SK-MEL-5 (cell line): Measurements from ENCODE around the gene SLC49A3. TPM values are rescaled to one million over a fixed set of nuclear protein-coding genes. Genes with fewer than 3 reads are reported as not detected.
"Not testable (repeated sequence)": the region's sequence is repeated elsewhere in the genome, so short reads cannot be mapped to it uniquely, and the experiment has no call there.

Experiments used
- DNase-seq: peaks from one replicate; pipeline ENCODE4 v3.0.0-alpha.2; 2016; ENCODE audit warnings: low read depth, low spot score
- in situ Hi-C: cut with HindIII; loops from 2 replicates; pipeline ENCODE4 v1.10.0; 2016; ENCODE audit warnings: low sequenced_read_pairs, high pct_unique_total_duplicates, low pct_unique_long_range_greater_than_20kb
- total RNA-seq: library from RNA; depleted of rRNA; stranded (reverse); fragments of >200 nt; shearing (Covaris generic); gene quantifications from 2 replicates; pipeline ENCODE4 v1.2.3, GENCODE V29; 2014

Gene SLC49A3
- total RNA-seq, 1 experiment from 2014 or later: not detected

- DNase-seq: no peak
- in situ Hi-C loops: no loop called here
Measured at GRCh38 chr4:707929-708630, 19.1 kb upstream of the SLC49A3 start.

DNA sequence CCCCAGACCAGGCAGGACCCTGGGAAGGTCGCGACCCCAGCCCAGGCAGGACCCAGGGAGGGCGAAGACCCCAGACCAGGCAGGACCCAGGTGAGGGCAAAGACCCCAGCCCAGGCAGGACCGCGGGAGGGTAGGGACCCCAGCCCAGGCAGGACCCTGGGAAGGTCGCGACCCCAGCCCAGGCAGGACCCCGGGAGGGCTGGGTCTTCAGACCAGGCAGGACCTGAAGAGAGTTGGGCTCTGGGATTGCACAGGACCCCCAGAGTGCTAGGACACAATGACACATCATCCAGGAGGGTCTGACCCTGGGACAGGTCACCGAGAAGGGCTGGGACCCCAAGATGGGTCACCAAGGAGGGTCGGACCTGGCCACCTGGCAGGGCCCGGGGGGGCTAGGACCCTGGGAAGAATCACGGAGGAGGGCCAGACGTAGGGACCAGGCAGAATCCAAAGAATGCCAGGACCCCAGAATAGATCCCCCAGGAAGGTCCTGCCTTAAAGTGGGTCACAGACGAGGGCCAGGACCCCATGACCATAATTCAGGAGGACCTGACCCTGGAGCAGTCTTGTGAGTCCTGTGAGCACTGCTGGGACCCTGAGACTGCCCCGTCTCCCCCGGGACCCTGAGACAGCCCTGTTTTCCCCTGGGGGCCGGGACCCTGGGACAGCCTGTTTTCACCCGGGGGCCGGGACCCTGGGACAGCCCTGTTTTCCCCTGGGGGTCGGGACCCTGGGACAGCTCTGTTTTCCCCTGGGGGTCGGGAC, 18.1 kb upstream of the SLC49A3 start:
- no peak for DNase-seq
- in situ Hi-C loops: no loop called here

DNA sequence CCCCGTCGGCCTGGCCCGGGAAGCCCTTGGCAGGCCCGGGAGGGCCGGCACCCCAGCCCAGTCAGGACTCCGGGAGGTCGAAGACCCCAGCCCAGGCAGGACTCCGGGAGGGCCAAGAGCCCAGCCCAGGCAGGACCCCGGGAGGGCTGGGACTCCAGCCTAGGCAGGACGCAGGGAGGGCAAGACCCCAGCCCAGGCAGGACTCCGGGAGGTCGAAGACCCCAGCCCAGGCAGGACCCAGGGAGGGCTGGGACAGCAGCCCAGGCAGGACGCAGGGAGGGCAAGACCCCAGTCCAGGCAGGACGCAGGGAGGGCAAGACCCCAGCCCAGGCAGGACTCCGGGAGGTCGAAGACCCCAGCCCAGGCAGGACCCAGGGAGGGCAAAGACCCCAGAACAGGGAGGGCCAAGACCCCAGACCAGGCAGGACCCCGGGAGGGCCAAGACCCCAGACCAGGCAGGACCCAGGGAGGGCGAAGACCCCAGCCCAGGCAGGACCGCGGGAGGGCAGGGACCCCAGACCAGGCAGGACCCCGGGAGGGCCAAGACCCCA, 17.2 kb upstream of the SLC49A3 start:
- in situ Hi-C loops, DNase-seq: not testable (repeated sequence)

DNA sequence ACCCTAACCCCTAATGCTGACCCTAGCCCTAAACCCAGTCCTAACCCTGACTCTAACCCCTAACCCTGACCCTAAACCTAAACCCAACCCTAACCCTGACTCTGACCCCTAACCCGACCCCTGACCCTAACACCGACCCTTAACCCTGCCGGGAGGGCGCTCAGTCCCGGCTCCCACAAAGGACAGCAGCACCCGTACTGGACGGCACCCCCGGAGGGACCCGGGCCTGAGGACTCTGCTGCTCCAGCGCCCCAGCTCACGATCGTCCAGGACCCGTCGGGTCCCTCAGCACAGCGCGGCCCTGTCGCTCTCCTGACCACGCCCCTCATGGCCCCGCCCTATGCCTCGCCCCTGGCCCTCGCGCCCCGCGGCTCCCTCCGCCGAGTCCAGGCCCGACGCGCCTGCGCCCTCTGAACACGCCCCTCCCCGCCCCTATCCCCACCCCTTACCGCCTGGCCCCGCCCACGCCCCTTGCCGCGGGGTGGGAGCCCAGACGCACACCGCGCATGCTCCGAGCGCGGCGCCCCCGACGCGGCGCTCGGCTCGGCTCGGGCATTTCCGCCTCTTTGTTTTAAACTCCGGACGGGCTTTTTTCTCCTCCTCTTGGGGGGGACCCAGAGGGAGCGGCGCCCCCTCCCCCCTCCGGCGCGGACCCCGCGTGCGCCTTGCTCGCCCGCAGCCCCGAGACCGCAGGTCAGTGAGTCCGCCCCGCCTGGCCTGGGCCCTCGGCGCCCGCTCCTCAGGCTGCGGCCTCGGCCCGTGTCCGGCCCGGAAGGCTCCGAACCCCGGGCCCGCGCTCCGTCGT, 16.5 kb upstream of the SLC49A3 start, which contains the start of gene PCGF3:
PCGF3 (plus strand) TSS at position 555 of the 805 bp plus-strand sequence. CDS start 27,849 bp downstream, outside the sequence.
- peak; percentile 90 for DNase-seq
- in situ Hi-C loops: no loop called here

DNA sequence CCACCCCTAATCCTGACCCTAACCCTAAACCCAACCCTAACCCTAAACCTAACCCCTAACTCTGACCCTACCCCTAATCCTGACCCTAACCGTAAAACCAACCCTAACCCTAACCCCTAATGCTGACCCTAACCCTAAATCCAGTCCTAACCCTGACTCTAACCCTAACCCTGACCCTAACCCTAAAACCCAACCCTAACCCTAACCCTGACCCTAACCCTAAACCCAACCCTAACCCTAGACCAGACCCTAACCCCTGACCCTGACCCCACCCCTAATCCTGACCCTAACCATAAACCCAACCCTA, 16.0 kb upstream of the SLC49A3 start:
- no peak for DNase-seq
- in situ Hi-C loops: no loop called here

DNA sequence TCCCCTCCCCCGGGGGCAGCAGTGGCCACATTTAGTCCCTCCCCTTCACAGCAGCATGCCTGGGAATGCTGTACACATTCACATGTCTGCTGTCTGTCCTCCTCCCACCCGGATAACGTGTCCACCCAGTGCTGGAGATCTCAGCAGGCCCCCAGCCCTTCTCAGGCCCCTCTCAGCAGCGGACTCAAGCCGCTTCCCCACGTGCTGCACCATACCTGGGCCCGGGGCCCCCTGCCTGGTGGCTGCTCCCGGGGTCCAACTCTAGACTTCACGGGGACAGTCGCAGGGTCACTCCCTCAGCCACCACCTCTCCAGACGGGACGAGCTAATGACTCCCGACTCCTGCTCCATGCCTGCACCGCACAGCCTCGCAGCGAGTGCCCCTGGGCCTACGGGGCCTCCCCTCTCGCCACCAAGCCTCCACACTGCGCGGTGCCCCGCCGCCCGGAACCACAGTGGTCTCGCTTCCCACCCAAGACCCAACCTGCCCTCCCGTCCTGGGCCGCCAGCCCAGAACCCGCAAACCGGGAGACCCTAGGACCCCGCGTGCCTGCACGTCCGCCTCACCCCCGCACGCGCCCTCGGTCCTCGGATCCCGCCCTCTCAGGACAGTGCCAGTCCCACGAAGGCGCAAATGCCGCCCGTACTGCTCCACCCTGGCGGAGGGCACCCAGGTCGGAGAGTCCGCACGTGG, 15.4 kb upstream of the SLC49A3 start:
- in situ Hi-C loops: no loop called here

DNA sequence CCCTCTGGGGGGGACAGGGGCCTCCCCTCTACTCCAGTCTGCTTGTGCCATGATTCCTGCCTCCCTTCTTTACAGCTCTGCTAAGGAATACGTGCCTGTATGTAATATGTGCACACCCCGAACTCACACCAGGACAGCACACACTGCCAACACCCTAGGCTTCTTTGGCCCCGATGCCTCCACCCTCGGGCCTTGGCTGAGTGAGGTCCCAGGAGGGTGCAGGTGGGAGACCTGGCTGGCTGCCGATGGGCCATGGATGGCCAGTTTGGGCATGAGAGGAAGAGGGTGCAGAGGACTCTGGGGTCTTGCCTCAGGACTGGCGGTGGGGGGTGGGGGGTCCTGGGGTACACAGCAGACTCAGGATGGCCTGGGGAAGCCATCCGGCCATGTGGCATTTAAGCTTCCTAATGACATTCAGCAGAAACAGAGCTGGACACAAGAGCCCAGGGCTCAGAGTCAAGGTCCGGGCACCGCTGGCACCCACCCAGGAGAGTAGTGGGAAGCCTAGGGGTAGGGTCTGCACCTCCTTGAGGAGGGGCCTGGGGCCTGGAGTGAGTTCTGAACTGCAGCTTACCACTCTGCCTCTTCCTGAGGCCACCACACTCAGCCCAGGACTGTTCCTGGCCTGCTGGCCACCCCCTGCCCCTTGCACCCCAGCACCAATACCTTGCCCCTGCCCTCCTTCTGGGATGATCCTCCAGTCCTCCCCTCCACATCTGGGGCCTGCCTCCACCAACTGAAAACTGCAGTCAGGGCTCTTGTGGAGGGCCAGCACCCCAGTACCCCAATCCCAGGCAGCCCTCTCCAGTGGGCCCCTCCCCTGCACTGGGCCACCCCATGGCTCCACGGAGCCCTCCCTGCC, 14.6 kb upstream of the SLC49A3 start:
- DNase-seq: no peak
- in situ Hi-C loops: no loop called here

More for the DNA sequence above, 15.4 kb upstream of the SLC49A3 start:
- DNase-seq: no peak

DNA sequence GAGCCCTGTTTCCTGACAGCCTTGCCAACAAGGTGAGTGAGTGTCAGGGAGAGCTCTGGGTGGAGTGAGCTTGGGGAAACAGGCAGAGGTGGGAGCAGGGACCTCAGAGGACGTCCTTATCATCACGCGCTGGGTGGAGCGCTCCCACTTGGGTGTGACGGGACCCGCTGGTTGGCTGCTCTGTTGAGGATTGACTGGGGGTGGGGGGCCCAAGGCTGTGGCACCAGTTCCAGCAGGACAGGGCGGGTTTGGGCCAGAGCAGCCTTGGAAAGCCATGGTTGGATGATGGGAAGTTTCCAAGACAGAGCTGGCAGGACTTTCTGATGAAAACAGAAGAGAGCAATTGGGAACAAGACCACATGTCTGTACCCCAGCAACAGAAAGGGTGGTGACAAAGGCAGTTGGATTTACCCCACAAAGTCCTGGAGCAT, 13.7 kb upstream of the SLC49A3 start:
- no peak for DNase-seq
- in situ Hi-C loops: no loop called here

- no peak for DNase-seq
- in situ Hi-C loops: no loop called here
Measured at GRCh38 chr4:700587-701264, 11.8 kb upstream of the SLC49A3 start.

DNA sequence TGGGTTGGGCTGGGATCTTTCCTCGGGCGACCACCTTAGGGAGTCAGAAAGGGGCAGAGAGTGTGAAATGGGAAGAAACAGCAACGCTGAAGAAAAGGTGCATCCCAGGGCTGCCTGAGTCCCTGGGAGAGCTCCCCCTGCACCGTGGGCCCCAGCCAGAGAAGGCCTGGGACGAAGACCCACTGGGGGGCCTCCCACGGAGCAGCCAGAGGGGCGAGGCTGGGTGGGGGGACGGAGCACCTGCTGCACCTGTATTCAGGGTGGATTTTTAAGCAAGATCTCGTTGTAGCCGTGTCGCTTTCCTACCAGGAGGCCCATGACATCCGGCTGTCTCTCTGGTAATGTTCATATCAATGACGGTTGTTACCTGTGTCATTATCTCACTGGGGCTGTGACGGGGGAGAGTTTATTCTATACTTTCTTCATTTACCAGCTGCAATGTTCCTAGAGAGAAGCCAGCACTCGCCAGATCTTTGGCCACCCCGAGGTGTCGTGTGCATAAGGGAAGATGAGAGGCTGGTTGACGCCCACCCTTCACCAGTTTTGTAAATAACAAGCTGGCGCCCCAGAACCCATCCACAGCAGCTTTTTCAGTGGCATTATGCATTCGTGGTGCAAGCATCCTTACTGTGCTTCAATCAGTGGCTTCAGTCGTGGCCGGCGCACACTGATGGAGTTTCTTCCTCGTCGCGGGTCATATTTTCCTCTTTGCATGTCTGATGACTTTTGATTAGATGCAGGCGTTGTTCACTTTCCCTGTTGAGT, 11.0 kb upstream of the SLC49A3 start:
- no peak for DNase-seq
- in situ Hi-C loops: no loop called here

- DNase-seq, in situ Hi-C loops: not testable (repeated sequence)
Measured at GRCh38 chr4:694341-694940, 5.5 kb upstream of the SLC49A3 start.

- in situ Hi-C loops: no loop called here
- DNase-seq: no peak
Measured at GRCh38 chr4:692771-693554, 4.0 kb upstream of the SLC49A3 start.

- DNase-seq: no peak
- in situ Hi-C loops: no loop called here
Measured at GRCh38 chr4:689723-690122, 772 bp upstream of the SLC49A3 start.

DNA sequence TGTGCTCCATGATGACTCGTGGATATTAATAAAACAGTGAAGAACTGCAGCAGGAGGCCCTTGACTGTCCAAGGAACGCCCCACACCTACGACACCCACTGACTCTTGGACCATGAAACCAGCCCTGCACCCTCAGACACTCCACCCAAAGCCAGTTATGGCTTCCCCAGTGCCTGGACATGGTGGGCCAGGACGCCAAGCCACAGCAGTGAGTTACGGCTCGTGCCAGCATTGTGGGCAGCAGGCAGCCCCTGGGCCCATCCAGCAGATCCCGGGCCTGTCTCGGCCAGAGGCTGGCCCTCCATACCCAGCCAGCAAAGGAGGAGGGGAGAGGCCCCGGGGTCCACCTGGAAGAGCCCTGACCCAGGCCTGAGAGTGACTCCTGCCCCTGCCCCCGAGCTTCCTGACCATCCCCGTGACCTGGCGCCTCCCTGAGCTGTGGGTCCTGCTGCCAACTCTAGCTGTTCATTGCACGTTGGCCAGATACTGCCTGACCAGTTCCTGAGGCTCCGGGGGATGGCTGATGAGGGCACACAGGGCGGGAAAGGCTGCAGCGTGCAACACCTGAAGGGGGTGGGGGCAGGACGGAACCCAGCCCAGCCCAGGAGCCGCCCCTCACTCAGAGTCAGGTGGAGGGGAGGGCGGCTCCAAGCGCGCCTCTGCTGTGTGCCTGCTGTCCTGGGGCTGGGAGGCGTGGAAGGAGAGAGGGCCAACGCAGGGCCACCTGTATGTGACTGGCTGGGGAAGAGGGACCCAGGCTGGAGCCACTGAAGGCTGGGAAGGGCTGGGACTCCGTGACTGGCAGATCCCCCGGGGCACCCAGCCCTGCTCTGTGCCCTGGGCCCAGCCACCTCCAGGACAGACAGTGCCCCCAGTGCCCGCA, 739 bp downstream of the SLC49A3 start:
- in situ Hi-C loops: no loop called here
- no peak for DNase-seq
